Stimulated activated CD4-positive, alpha-beta T cell treated with anti-CD3 and anti-CD28 coated beads, Interleukin-12 subunit alpha, Interleukin-12 subunit beta, amount 100 ng/mL, for 48 hours (primary cell): ENCODE data around the gene SVEP1.
"Not testable (repeated sequence)": the region's sequence is repeated elsewhere in the genome, so short reads cannot be mapped to it uniquely, and the experiment has no call there.

Experiments
- DNase-seq, 3 donors: peaks; one replicate each; pipeline ENCODE4 v3.0.0-alpha.2; 2020; ENCODE audit warnings: low read depth in 2 of 3, low spot score in 1 of 3

The SVEP1 gene

DNA sequence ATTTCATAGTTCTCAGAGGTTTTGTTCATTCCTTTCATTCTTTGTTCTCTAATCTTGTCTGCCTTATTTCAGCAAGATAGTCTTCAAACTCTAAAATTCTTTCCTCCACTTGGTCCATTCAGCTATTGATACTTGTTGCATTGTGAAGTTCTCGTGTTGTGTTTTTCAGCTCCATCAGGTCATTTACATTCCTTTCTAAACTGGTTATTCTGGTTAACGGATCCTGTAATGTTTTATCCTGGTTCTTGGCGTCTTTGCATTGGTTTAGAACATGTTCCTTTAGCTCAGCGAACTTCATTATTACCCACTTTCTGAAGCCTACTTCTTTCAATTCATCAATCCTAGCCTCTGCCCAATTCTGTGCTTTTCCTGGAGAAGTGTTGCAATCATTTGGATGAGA, 196.8 kb downstream of the SVEP1 start:
- no peak for DNase-seq

- no peak for DNase-seq
Measured at GRCh38 chr9:110371411-110372007, 208.0 kb downstream of the SVEP1 start.

- DNase-seq: no peak
Measured at GRCh38 chr9:110370315-110370714, 209.2 kb downstream of the SVEP1 start.

DNA sequence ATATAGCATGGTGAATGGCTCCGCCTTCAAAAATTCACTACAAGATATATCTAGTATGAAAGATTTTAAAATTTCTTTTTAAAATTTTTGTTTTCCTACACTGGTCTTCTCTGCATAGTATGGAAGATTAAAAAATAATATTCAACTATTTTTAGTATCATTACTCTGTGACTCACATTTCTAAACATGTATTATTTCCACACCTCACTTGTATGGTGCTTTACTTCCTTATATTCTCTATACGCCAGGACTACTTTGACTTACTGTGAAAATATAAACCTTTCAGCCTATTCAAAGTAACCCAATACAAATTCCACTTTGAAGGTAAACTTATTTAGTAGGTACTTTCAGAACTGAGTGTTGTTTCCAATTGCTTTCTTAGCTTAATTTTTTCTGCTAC, 215.1 kb downstream of the SVEP1 start:
- no peak for DNase-seq

- DNase-seq: not testable (repeated sequence)
Measured at GRCh38 chr9:110358992-110359391, 220.5 kb downstream of the SVEP1 start.

DNA sequence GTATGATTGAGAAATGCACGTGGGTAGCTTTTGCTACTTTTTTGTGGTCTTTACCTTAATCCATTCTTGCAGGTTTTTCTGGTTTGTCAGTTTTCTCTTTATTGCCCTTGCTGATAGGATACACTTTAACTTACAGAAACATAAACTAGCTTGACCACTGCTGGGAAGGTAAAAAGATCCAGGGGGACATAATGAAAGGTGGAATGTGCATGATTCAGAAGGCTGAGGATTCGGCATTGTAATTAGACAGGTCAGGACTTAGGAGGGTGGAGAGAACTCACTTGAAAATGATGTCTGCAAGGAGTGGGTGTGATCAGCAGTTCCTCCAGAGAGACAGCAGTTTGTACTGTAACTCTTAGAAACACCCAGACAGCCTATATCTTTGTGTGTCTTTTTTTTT, 222.0 kb downstream of the SVEP1 start:
- DNase-seq: no peak

GRCh38 chr9:110356639-110357395, 222.7 kb downstream of the SVEP1 start:
- DNase-seq: no peak

DNA sequence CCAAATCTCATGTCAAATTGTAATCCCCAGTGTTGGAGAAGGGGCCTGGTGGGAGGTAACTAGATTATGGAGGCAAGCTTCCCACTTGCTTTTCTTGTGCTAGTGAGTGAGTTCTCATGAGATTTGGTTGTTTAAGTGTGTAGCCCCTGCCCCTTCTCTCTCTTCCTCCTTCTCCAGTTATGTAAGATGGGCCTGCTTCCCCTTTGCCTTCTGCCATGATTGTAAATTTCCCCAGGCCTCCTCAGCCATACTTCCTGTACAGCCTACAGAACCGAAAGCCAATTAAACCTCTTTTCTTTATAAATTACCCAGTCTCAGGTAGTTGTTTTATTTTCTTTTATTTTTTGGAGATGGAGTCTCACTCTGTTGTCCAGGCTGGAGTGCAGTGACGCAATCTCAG, 223.6 kb downstream of the SVEP1 start:
- DNase-seq: no peak

DNA sequence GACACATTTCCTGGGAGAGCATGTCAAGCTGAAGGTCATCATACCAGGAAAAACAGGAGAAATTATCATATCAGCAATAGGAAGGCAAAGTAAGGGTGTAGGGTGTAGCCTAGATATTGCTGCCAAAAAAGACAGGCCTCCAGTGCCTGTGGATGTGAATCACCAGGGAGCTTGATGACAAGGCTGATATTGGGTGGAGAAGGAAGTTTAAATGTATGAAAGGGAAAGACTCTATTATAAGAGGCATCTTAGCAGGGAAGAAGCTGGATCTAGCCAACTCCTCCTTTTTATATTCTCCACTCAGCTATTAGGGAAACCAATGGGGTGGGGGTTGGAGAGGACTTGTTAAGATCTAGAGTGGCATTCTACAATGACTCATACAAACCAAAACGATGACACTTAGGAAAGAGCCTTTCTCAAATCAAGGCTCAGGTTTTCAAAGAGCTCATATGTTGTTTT, 228.5 kb downstream of the SVEP1 start:
- no peak for DNase-seq

- DNase-seq: no peak
Measured at GRCh38 chr9:110346325-110346724, 233.2 kb downstream of the SVEP1 start.

DNA sequence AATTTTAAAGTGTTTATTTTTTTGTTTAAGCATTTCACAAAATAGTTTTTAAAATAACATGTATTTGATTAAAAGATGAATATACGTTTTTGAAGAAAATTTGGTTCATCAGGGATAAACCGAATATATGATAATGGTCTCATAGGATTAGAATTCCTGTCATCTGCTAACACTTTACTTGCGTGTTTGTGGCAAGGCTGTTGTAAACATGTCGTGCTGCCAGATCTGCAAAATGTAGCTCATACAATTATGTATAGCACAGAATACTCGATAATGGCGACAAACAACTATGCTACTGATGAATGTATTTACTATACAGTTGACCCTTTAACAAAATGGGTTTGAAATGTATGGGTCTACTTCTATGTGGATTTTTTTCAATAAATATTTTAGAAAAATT, 234.7 kb downstream of the SVEP1 start:
- DNase-seq: no peak

- DNase-seq: no peak
Measured at GRCh38 chr9:110343551-110343950, 236.0 kb downstream of the SVEP1 start.

DNA sequence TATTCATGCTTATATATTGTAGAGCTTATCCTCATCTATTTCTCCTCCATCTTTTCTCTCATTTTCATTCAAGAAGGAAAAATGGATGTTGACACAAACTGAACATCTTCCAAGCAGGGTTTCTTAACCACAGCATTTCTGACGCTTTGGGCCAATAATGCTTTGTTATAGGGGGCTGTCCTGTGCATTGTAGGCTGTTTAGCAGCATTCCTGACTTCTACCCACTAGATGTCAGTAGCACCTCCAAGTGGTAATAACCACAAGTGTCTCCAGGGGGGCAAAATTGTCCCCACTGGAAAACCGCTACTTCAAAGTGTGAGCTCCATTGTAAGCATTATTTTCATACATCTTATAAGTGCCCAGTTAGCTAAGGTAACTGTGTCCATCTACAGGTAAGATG, 239.2 kb downstream of the SVEP1 start:
- DNase-seq: no peak

GRCh38 chr9:110338143-110338542, 241.4 kb downstream of the SVEP1 start:
- no peak for DNase-seq

GRCh38 chr9:110337727-110338126, 241.8 kb downstream of the SVEP1 start, which contains the start of gene TXNDC8:
Gene TXNDC8, minus strand, starts transcription at chr9:110337863.
- DNase-seq: no peak

- no peak for DNase-seq
Measured at GRCh38 chr9:110336363-110336762, 243.2 kb downstream of the SVEP1 start.

- no peak for DNase-seq
Measured at GRCh38 chr9:110334871-110335270, 244.7 kb downstream of the SVEP1 start.

- DNase-seq: no peak
Measured at GRCh38 chr9:110334183-110334582, 245.4 kb downstream of the SVEP1 start.

DNA sequence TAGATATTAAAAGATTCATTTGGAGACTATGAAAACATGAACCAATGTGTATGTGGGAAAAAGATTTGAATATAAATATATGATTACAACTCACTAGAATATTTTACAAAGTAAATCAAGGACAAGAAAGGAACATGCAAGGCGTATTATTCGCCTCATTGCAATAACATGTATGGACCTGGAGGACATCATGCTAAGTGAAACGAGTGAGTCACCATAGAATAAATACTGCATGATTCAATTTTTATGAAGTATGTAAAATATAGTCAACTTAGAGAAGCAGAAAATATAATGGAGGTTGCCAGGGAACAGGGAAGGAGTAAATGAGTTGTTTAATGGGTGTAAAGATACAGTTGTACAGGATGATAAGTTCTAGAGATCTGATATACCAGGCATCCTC, 246.8 kb downstream of the SVEP1 start:
- no peak for DNase-seq

DNA sequence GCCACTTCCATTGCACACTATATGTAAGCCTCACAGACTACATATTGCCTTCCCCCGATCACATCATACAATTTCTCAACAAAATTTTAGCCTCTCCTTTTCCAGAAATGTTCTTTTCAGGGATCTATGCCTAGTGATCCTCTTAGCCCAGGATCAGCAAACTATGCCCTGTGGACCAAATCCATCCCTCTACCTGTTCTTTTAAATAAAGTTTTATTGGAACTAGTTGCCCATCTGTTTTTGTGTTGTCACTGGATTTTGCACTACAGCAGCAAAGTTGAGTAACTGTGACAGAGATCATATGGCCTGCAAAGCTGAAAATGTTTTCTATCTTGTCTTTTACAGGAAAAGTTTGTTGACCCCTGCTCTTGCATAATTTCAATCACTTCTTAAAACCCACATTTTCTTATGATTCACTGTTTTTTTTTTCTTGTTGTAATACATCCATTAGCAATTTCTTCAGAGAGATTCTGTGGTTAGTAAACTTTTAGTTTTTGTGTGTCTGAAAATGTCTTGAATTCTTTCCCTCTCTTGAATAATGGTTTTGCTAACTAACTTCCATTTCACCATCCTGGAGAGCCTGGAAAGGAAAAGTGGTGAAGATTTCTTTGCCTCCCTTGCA, 248.9 kb downstream of the SVEP1 start:
- no peak for DNase-seq

- no peak for DNase-seq
Measured at GRCh38 chr9:110329639-110330230, 249.8 kb downstream of the SVEP1 start.

DNA sequence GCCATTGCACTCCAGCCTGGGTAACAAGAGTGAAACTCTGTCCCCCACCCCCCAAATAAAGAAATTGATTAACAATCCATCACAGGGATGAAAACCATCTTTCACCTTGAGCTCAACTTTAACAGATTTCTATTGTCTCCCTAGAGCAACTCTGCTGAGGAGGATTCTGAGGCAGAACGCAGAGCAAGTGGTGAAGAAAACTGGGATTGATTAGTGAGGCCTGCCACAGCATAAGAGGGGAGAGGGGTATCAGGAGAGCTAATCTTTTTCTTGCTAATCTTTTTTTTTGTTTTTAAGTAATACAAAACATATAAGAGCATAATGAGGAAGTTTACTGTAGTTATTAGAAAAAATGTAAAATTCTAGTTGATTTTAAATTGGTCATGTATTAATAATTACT, 250.8 kb downstream of the SVEP1 start:
- no peak for DNase-seq
